B cell (primary cell): ENCODE results near the gene CCDC43. TPM values are rescaled to one million over a fixed set of nuclear protein-coding genes. Genes with fewer than 3 reads are reported as not detected.

ENCODE experiments used
- ATAC-seq: fragments of 200-7000 bp; cut with Tn5 transposase; one replicate; pipeline ENCODE4 v1.10.0; 2021; ENCODE audit warnings: low read depth, mild to moderate bottlenecking, moderate number of reproducible peaks, moderate library complexity
- CTCF ChIA-PET: fragments of 350-600 bp; sonication (Branson Sonifier 250); formaldehyde crosslinking; loops from one replicate; lab custom pipeline; 2021; ENCODE audit warnings: antibody characterized with exemption, inconsistent platforms; lab: Charles Lee
- POLR2A ChIA-PET: fragments of 350-600 bp; sonication (Branson Sonifier 250); formaldehyde crosslinking; loops from one replicate; lab custom pipeline; 2021; ENCODE audit warnings: antibody characterized with exemption; lab: Charles Lee
- DNase-seq: peaks from one replicate; pipeline ENCODE4 v3.0.0; 2013
- H2AFZ ChIP-seq: 2 replicates; pipeline ENCODE4 v1.6.1; 2012; ENCODE audit warnings: mild to moderate bottlenecking, low read depth, low read length; ENCODE audit not compliant: insufficient read depth, poor library complexity, severe bottlenecking
- H3K27ac ChIP-seq, 2 donors: 1 replicate in 1 of 2; 2 replicates in 1 of 2; pipeline ENCODE4 v1.5.1; 2012 to 2013; ENCODE audit warnings: low read length in 2 of 2, mild to moderate bottlenecking in 2 of 2, moderate library complexity in 1 of 2
- H3K27me3 ChIP-seq, 4 experiments: fragments of 200-600 bp in 1 of 4; sonication (generic) in 1 of 4; replicated peaks in 1 of 4; 1 replicate in 2 of 4; 2 replicates in 2 of 4; pipeline versions ENCODE4 v1.6.1 to v1.7.0; 2013 to 2016; ENCODE audit warnings: low read length in 3 of 4, mild to moderate bottlenecking in 2 of 4, mixed read lengths in 1 of 4, moderate library complexity in 1 of 4; ENCODE audit not compliant: insufficient read depth in 4 of 4, control insufficient read depth in 3 of 4; ENCODE audit errors: control extremely low read depth in 1 of 4
- H3K36me3 ChIP-seq, 2 experiments: replicated peaks in 1 of 2; 1 replicate in 1 of 2; 2 replicates in 1 of 2; pipeline versions ENCODE4 v1.6.1 to v1.7.1; 2013; ENCODE audit warnings: low read length in 1 of 2; ENCODE audit not compliant: insufficient read depth in 2 of 2, control insufficient read depth in 1 of 2; ENCODE audit errors: control extremely low read depth in 1 of 2, extremely low read depth in 1 of 2
- H3K4me1 ChIP-seq, 2 donors: fragments of 200-600 bp in 1 of 2; sonication (generic) in 1 of 2; 1 replicate in 1 of 2; 2 replicates in 1 of 2; pipeline versions ENCODE4 v1.5.1 to v1.6.1; 2013 to 2017; ENCODE audit warnings: low read length in 2 of 2; ENCODE audit not compliant: control insufficient read depth in 2 of 2, insufficient read depth in 2 of 2
- H3K4me2 ChIP-seq: replicated peaks from 2 replicates; pipeline ENCODE3; 2012; ENCODE audit warnings: mild to moderate bottlenecking, low read depth, low read length; ENCODE audit not compliant: poor library complexity, severe bottlenecking
- H3K4me3 ChIP-seq, 5 experiments: fragments of 200-600 bp in 1 of 5; sonication (generic) in 1 of 5; 1 replicate in 3 of 5; 2 replicates in 2 of 5; pipeline versions ENCODE4 v1.5.1 to v1.7.0; 2011 to 2016; ENCODE audit warnings: low read length in 4 of 5, mild to moderate bottlenecking in 4 of 5, low read depth in 2 of 5, control low read depth in 1 of 5, moderate library complexity in 1 of 5; ENCODE audit not compliant: insufficient read depth in 1 of 5; ENCODE audit errors: control extremely low read depth in 1 of 5, extremely low read depth in 1 of 5
- H3K79me2 ChIP-seq: fragments of 200-600 bp; sonication (generic); one replicate; pipeline ENCODE4 v1.6.0; 2016; ENCODE audit warnings: low read length; ENCODE audit not compliant: control insufficient read depth, insufficient read depth
- H3K9ac ChIP-seq: fragments of 200-600 bp; sonication (generic); 2 replicates; pipeline ENCODE4 v1.6.1; 2017; ENCODE audit warnings: mild to moderate bottlenecking, low read length, moderate library complexity
- H3K9me3 ChIP-seq, 3 donors: one replicate each; pipeline versions ENCODE4 v1.6.1 to v1.7.1; 2013; ENCODE audit warnings: low read length in 2 of 3; ENCODE audit not compliant: control insufficient read depth in 2 of 3, insufficient read depth in 1 of 3; ENCODE audit errors: control extremely low read depth in 1 of 3
- H4K20me1 ChIP-seq: 2 replicates; pipeline ENCODE4 v1.6.0; 2012; ENCODE audit warnings: mild to moderate bottlenecking, low read length; ENCODE audit not compliant: insufficient read depth, control insufficient read depth, poor library complexity, severe bottlenecking
- H3K27ac Mint-ChIP-seq: one replicate; pipeline ENCODE4 v1.8.0; 2021; ENCODE audit warnings: mixed read lengths
- H3K27me3 Mint-ChIP-seq: one replicate; pipeline ENCODE4 v1.8.0; 2021; ENCODE audit warnings: mixed read lengths
- H3K4me1 Mint-ChIP-seq: one replicate; pipeline ENCODE4 v1.8.0; 2021; ENCODE audit warnings: mixed read lengths
- H3K4me3 Mint-ChIP-seq: one replicate; pipeline ENCODE4 v1.8.0; 2021; ENCODE audit warnings: mixed read lengths
- H3K9me3 Mint-ChIP-seq: one replicate; pipeline ENCODE4 v1.8.0; 2022; ENCODE audit warnings: mixed read lengths; ENCODE audit not compliant: insufficient read depth
- CTCF ChIP-seq: fragments of 200-600 bp; IDR thresholded peaks from one replicate; pipeline ENCODE4 v1.8.0; 2022; ENCODE audit warnings: antibody characterized with exemption, mild to moderate bottlenecking
- EZH2 ChIP-seq: IDR thresholded peaks from 2 replicates; pipeline ENCODE4 v1.6.1; 2012; ENCODE audit warnings: borderline replicate concordance, low read depth, mild to moderate bottlenecking, moderate library complexity, low read length; ENCODE audit not compliant: insufficient read depth, poor library complexity, severe bottlenecking
- WGBS: methylation state at CpG from one replicate; pipeline ENCODE4 v1.1.5; 2013; ENCODE audit warnings: missing lambda C conversion rate; ENCODE audit not compliant: insufficient coverage; 5-methylcytosine and 5-hydroxymethylcytosine counted together
- intact Hi-C: fragments of 100-400 bp; cut with micrococcal nuclease; formaldehyde crosslinking; loops from one replicate; pipeline ENCODE4 v1.10.0; 2022
- polyA plus RNA-seq: library from polyadenylated mRNA; depleted of rRNA; stranded (reverse); fragments of >200 nt; gene quantifications from 2 replicates; pipeline ENCODE4 v1.2.3, GENCODE V29; 2012
- total RNA-seq, 2 donors: library from RNA; stranded (reverse); fragments of 120-200 nt in 1 of 2; gene quantifications; 1 replicate in 1 of 2; 2 replicates in 1 of 2; pipeline versions ENCODE4 v1.2.3 to v1.2.4, GENCODE V29; 2013 to 2022

Gene CCDC43
- total and polyA plus RNA-seq, 2 donors (not counting 1 experiment from before 2014, with no cell fraction given) = 3.3 to 22.7 TPM

DNA sequence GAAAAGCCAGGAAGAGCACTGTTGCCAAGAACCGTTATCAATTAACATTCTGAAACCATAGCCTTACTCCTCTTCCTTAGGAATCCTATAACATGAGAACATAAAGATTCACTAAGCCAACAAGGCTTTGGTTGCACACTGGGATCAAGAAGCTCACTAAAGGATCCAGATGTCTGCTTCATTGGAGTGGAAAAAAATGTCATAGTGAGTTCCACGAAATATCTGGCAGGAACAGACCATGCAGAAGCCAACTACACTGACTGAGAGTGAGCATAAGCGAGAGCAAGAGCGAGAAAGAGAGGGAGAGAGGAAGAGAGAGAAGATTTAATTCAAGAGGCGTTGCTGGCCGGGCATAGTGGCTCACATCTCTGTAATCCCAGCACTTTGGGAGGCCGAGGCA, 46.7 kb downstream of the CCDC43 start:
- Histone ChIP-seq H3K27me3 (peaks cover 0 to 6% (median 0%) of the 10 kb centered on the region in 4 experiments), H4K20me1 (no peaks in the 10 kb centered on the region), H2AFZ (no peak overlapping the region), H3K9ac (no peak overlapping the region), H3K4me3 (no peak overlapping the region), H3K4me2 (no peak overlapping the region), H3K27ac (no peak overlapping the region), H3K36me3 (no peaks in the 10 kb centered on the region), H3K4me1 (no peaks in the 10 kb centered on the region), H3K79me2 (no peaks in the 10 kb centered on the region), H3K9me3 (no peaks in the 10 kb centered on the region)
- 92% methylated on average over 3 of the region's 7 CpGs for WGBS
- ATAC-seq = no peak
- intact Hi-C loops = no loop called here
- no peaks in the 10 kb centered on the region for H3K4me1 Mint-ChIP-seq
- H3K9me3 Mint-ChIP-seq = no peaks in the 10 kb centered on the region
- TF ChIP-seq CTCF (no peak), EZH2 (no peak)
- DNase-seq = no peak
- CTCF ChIA-PET = interaction anchor here (1.7 kb wide), 1 partner anchor 109 kb away, joined by 8 read pairs; no protein-coding TSS in a partner anchor
- H3K27ac Mint-ChIP-seq = no peak overlapping the region
- no peak overlapping the region for H3K4me3 Mint-ChIP-seq
- POLR2A ChIA-PET = no interaction called here
- peaks cover 30% of the 10 kb centered on the region for H3K27me3 Mint-ChIP-seq

DNA sequence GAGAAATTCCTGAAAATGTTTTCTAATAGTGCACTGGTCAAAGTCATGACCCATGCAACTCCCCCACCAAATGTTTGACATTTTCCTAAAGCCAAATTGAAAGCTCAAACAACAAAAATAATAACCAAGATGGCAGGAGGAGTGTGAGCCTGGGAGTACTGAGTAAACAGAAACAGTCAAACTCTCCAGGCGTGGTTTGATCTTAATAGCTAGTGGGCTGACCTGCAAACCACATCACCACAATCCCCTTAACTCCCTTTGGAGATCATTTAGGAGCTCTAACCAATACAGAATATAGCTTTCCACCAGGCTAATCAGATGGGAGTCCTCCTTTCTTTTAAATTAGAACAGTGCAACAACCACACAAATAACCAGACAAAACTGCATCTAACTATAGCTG, 52.5 kb downstream of the CCDC43 start:
- ChIA-PET CTCF (interaction anchor here (0.6 to 3.6 kb wide), 4 partner anchors 12 to 106 kb away, joined by 3 to 72 read pairs (median 9); no protein-coding TSS in a partner anchor), POLR2A (no interaction called here)
- Histone ChIP-seq H4K20me1 (no peaks in the 10 kb centered on the region), H3K36me3 (no peaks in the 10 kb centered on the region), H2AFZ (no peak overlapping the region), H3K79me2 (no peaks in the 10 kb centered on the region), H3K9ac (no peak overlapping the region), H3K4me3 (no peak overlapping the region), H3K27ac (no peak overlapping the region), H3K9me3 (no peaks in the 10 kb centered on the region), H3K4me2 (no peak overlapping the region), H3K27me3 (peaks cover 0 to 6% (median 0%) of the 10 kb centered on the region in 4 experiments), H3K4me1 (no peaks in the 10 kb centered on the region)
- no peak for DNase-seq
- no peak for ATAC-seq
- 75% methylated on average over 1 of the region's 1 CpG for WGBS
- Mint-ChIP-seq H3K4me3 (no peak overlapping the region), H3K4me1 (no peaks in the 10 kb centered on the region), H3K27me3 (peaks cover 19% of the 10 kb centered on the region), H3K9me3 (no peaks in the 10 kb centered on the region), H3K27ac (no peak overlapping the region)
- intact Hi-C loops = no loop called here
- TF ChIP-seq CTCF (no peak), EZH2 (no peak)
